ENCODE data around the gene SF3A2. TPM values are rescaled to one million over a fixed set of nuclear protein-coding genes. Genes with fewer than 3 reads are reported as not detected.

SF3A2 gene
- total RNA-seq, 2 donors from 2014 or later, result 15.5 to 30.1 TPM

- H3K36me3 ChIP-seq (replicated peaks in 1 of 2; ENCODE audit: insufficient read depth in 1 of 2, low read depth in 2 of 2), result peaks cover 6 to 29% of the 10 kb centered on the region in 2 donors
- WGBS, 2 donors, result 89 to 92% methylated on average over 22 to 36 of the region's 37 CpGs
- peaks cover 10% of the 10 kb centered on the region for H3K4me1 ChIP-seq
- DNase-seq, result no peak
- intact Hi-C loops (cut with DNase I), result no loop called here
- no peak for ATAC-seq
- H3K27me3 ChIP-seq, result no peaks in the 10 kb centered on the region
- no peak overlapping the region for H3K27ac ChIP-seq
- H3K4me3 ChIP-seq, result no peak overlapping the region
- TF ChIP-seq POLR2A (IDR thresholded peaks at IDR 0.05), result no peak
- TF ChIP-seq, protein P1, sequence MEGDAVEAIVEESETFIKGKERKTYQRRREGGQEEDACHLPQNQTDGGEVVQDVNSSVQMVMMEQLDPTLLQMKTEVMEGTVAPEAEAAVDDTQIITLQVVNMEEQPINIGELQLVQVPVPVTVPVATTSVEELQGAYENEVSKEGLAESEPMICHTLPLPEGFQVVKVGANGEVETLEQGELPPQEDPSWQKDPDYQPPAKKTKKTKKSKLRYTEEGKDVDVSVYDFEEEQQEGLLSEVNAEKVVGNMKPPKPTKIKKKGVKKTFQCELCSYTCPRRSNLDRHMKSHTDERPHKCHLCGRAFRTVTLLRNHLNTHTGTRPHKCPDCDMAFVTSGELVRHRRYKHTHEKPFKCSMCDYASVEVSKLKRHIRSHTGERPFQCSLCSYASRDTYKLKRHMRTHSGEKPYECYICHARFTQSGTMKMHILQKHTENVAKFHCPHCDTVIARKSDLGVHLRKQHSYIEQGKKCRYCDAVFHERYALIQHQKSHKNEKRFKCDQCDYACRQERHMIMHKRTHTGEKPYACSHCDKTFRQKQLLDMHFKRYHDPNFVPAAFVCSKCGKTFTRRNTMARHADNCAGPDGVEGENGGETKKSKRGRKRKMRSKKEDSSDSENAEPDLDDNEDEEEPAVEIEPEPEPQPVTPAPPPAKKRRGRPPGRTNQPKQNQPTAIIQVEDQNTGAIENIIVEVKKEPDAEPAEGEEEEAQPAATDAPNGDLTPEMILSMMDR (IDR thresholded peaks at IDR 0.05), result no peak
- no peaks in the 10 kb centered on the region for H3K9me3 ChIP-seq
Observed at GRCh38 chr19:2190848-2191455, 45.7 kb upstream of the SF3A2 start.

DNA sequence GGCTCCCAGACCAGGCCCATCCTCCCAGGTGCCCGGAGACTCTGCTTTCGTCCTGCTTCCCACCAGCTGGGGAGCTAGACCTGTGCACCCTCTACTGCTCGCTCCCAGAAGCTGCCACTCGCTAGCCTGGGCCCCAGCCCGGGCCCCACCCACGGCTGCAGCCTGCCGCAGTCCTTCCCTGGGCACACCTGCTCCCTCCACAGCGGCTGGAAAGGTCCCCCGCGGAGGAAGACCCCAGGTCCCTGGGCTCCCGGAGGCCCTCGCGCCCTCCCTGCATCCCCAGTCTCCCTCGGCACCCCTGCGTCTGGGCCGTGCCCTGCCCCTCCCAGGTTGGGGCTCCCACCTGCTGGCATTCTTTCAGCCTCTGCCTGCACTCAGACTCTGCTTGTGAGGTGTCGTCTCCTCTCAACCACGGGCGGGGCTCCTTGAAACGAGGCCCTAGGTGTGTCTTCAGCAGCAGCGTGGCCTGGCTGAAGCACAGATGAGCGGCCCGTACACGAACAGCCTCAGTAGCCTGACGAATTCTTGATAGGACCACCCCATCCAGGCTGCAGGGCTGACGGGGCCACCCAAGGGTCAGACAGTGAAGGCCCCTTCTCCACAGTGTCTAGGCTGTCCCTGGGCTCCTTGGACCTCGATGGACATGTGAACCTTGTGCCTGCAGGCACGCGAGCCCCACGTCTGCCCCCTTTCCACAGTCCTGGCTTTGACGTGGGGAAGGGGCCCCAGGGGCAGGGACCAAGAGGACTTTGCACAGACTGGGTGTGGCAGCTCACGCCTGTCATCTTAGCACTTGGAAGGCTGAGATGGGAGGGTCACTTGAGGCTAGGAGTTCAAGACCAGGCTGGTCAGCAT, 44.9 kb upstream of the SF3A2 start:
- WGBS, 2 donors, result 82 to 88% methylated on average over 5 to 32 of the region's 32 CpGs
- intact Hi-C loops (cut with DNase I), result no loop called here
- ATAC-seq (no peak), DNase-seq (no peak)
- peaks cover 6 to 26% of the 10 kb centered on the region in 2 donors for H3K36me3 ChIP-seq (replicated peaks in 1 of 2; ENCODE audit: insufficient read depth in 1 of 2, low read depth in 2 of 2)
- H3K9me3 ChIP-seq, result no peaks in the 10 kb centered on the region
- no peak overlapping the region for H3K27ac ChIP-seq
- TF ChIP-seq POLR2A (IDR thresholded peaks at IDR 0.05), result no peak
- TF ChIP-seq, protein P1 (IDR thresholded peaks at IDR 0.05), result no peak
- peaks cover 5% of the 10 kb centered on the region for H3K4me1 ChIP-seq
- no peak overlapping the region for H3K4me3 ChIP-seq
- no peaks in the 10 kb centered on the region for H3K27me3 ChIP-seq

DNA sequence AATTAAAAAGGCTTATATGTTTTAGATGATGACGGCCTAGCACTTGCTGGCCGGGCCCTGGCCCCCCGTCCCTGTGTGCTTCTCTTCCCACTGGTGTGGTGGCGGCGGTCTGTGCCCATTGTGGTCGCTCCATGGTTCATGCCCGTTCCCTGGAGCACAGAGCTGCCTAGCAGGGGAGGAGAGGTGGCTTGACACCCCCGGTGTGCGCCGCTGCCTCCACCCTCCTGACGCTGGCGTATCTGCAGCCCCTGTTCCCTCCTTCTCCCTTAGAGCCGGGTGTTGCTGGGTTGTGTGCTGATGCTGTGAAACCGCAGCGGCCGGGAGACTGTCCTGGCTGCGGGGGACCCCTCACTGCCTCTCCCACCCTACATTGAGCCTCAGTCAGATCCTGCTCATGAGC, 43.8 kb upstream of the SF3A2 start:
- TF ChIP-seq POLR2A (IDR thresholded peaks at IDR 0.05), result no peak
- TF ChIP-seq, protein P1 (IDR thresholded peaks at IDR 0.05), result no peak
- Histone ChIP-seq H3K4me3 (no peak overlapping the region), H3K27me3 (no peaks in the 10 kb centered on the region), H3K27ac (no peak overlapping the region), H3K9me3 (no peaks in the 10 kb centered on the region), H3K4me1 (no peaks in the 10 kb centered on the region), H3K36me3 (replicated peaks in 1 of 2; ENCODE audit: insufficient read depth in 1 of 2, low read depth in 2 of 2) (peaks cover 6 to 20% of the 10 kb centered on the region in 2 donors)
- intact Hi-C loops (cut with DNase I), result no loop called here
- ATAC-seq (no peak), DNase-seq (no peak)
- 96 to 100% methylated on average over 13 to 17 of the region's 17 CpGs for WGBS, 2 donors

DNA sequence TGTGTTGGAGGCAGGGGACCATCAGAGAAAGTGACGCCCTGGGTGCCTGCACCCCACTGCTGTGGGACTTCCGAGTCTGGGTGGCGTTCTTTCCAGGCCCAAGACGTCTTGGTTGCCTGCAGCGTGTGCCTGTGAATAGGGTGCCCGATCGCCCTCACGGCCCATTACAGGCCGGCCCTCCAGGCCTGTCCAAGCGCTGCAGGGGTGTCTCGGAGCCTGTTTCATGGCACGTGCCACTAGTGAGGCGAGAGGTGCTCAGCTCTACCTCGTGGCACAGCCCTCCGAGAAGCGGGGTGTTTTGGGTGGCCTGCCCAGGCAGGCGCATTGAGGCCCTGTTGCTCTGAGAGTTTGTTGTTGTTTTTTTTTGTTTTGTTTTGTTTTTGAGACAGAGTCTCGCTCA, 42.8 kb upstream of the SF3A2 start:
- Histone ChIP-seq H3K9me3 (no peaks in the 10 kb centered on the region), H3K4me1 (no peaks in the 10 kb centered on the region), H3K27me3 (no peaks in the 10 kb centered on the region), H3K27ac (no peak overlapping the region), H3K36me3 (replicated peaks in 1 of 2; ENCODE audit: insufficient read depth in 1 of 2, low read depth in 2 of 2) (peaks cover 6 to 20% of the 10 kb centered on the region in 2 donors), H3K4me3 (no peak overlapping the region)
- no peak for TF ChIP-seq POLR2A (IDR thresholded peaks at IDR 0.05)
- TF ChIP-seq, protein P1 (IDR thresholded peaks at IDR 0.05), result no peak
- ATAC-seq (no peak), DNase-seq (no peak)
- 94% methylated on average over 7 to 17 of the region's 18 CpGs for WGBS, 2 donors
- intact Hi-C loops (cut with DNase I), result no loop called here
